OCI-M2 (cell line): ENCODE measurements around the gene ACAP2.

Experiments
- DNase-seq: peaks from one replicate; lab custom pipeline; 2025; ENCODE audit not compliant: unreplicated experiment; lab: John Stamatoyannopoulos, UW

Gene ACAP2

DNA sequence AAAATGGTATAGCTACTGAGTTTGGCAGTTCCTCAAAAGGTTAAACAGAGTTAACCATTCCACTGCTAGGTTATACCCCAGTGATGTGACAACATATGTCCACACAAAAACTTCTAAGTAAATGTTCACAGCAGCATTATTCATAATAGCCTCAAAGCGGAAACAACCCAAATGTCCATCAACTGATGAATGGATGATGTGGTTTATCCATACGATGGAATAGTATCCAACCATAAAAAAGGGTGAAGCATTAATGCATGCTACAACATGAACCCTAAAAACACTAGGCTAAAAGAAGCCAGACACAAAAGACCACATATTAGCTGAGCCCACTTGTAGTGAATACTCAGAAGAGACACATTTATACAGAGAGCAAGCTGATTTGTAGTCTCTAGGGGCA, 180.9 kb downstream of the ACAP2 start:
- no peak for DNase-seq

DNA sequence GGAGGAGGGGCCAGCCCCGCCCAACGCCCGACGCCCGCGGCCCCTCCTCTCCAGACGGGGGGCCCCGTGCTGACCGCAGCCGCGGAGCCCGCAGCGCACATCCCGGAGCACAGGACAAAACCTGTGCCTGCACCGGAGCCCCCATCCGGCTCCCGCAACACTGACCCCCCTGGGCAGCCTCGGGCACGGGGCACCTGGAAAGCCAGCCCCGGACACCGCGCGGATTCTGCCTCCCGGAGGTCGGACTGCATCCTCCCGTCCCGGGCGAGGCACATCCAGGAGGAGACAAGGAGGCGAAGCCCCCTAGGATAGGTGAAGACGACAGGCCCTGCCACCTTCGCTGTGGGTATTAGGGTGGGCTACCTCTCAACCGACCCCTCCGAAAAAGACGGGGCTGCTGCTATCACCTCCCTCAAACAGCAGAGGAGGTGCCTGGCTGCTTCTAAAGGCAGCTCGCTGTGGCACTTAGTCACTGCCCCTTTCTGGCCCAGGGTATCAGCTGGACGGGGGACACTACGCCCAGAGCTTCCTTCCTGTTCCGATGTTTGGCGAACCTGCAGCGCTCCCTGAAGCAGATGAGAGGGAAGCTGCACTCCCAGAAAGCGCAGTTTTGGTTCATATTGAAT, 182.4 kb downstream of the ACAP2 start:
- peak; percentile 10 for DNase-seq

DNA sequence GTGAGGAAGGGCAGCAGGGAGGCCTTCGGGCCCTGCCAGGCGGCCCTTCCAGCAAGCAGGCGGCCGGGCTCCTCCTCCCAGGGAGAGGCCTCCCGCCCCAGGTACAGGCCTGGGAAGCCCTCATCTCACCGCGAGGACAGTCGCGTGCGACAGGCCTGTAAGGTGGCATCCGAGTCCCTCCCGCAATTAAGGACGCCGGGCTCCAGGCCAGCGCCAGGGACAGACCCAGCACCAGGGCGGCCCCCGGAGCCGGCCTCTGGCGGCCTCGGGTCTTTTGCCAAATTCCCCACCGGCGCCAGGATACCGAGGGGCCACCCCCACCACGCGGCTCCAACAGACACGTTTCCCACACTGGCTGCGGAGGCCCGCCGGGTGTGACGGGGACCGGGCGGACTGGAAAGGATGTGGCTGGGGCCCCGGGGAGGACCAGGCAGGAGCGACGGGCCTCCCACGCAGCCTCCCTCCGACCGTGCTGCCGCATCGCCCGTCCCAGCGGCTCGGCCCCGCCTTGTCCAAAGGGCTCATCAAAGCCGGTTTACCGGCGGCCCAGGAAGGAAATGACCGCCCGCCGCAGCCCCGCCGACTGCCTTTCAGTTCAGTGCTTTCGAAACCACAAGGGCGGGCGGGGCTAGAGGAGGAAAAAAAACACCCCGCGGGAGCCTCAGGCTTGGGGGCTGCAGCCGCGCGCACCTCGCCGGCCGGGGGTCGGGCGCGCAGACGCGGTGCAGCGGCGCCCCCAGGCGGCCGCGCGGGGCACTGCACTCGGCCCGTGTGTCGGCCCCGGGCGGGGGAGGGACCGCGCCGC, 183.1 kb downstream of the ACAP2 start:
- DNase-seq = peak; percentile 26

DNA sequence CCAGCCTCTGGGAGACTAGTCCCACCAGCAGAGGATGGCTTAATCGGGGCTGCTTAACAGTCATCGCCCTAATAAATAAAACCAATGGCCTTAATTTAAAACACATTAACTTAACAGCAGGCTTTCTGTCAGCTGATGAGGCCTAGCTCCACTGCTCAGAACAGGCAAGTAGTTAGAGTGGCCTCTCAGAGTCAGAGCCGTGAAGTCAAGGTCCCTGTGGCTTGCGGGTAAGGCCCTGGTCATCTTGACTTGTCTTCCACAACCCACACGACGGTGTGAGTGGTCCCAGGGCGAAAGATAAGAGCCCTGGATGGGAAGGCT, 183.7 kb downstream of the ACAP2 start:
- peak; percentile 10 for DNase-seq

DNA sequence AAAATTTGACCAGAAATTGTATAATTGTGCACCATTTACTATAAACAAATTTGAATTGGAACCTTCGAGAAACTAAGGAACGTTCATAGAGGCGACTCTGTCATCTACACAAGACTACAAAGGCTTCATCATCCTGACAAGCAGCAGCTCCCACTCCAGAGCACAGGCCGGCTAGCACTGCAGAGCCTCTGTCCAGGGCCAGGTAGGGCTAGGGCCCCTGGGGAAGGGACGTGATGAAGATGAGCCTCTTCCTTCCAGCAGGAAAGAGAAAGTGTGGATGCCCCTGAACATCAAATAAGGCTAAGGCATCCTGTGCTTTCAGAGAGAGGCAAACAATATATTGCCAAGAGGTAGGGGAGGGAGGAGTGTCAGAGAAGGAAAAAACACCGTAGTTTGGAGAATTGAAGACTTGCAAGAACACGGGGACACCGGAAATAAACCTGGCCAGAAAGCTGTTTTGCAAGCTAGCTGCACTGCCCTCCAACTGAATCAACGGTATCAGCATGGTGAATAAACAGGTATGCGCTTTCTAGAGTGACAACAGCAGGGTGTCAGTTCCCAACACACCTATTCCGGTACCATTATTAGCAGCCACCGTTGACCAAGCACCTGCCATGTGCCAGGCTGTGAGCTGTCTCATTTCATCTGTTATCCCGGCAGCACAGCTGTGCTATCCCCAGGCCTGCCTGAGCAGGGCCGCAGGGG, 184.2 kb downstream of the ACAP2 start:
- no peak for DNase-seq

DNA sequence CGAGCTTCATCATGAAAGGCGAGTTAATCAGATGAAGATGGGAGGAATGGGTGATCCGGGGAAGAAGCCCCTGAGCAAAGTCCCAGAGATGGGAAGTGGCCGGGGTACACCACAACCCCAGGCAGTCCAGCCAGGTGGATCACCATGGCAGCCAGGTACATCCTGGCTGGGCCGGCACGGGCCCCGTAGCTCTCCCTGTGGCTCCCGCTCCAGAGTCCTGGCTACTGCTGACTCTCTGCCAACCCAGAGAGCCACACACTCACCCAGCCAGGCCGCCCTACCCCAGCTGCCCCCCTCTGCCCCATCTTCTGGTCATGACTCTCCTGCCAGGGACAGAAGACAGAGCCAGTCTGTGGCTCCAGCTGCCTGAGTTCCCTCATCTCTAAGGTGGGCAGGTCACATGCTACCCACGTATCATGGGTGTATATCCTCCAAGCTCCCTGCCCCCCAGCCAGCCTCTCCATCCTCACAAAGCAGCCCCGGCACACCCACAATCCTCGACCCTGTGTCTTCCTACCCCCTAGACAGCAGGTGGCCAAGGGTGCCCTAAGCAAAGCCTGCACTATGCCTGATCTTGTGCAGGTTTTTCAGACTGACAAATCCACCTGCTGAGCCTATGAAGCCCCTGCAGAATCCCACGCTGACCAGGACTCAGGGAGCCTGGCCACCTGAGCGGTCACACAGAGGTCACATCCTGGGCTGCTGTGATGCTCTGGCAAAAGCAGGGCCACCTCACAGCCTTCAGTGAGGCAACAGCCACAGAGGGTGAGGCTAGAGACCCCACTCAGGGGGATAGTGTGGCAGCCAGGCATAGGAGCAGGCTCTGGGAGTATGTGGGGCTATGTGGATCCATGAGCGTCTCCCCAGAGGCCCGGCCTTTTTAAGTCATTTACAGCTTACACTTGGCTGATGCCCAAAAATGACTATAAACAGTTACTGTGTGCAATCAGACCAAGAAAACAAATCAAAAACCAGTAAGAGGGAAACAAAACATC, 185.1 kb downstream of the ACAP2 start:
- DNase-seq = no peak

DNA sequence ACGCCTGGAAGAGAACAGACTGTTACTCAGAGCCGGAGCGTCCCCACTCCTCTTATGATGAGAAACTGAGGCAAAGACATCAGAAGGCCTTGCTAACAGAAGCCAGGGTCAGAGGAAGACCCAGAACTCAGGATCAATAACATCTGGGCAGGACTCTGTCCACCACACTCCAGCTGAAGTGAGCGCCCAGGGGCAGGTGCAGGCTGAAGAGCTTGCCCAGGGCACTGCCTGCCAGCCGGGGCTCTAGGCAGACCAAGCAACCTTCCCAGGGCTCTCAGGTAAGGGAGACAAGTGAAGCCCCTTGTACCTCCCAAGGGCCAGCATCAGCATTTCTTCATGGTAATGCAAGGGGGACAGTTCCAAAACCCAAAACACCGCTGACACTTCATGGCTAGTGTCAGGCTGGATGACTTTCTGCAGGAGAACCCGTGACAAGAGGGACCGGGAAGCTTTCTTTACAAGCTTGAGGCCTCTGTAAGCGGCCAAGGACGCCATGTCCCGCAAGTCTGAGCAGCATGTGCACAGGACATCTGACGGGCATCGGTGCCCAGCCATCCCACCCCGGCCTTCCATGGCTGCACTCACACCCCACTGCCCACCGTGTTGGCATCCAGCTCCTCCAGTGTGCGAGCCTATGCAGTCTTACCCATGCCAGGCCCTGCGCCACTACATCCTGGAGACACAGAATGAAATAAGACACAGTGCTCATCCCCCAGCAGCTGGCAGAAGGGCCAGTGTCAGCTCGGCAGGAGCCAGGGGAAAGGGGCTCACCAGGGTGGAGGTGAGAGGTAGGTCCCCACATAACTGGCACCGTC, 186.0 kb downstream of the ACAP2 start:
- no peak for DNase-seq

DNA sequence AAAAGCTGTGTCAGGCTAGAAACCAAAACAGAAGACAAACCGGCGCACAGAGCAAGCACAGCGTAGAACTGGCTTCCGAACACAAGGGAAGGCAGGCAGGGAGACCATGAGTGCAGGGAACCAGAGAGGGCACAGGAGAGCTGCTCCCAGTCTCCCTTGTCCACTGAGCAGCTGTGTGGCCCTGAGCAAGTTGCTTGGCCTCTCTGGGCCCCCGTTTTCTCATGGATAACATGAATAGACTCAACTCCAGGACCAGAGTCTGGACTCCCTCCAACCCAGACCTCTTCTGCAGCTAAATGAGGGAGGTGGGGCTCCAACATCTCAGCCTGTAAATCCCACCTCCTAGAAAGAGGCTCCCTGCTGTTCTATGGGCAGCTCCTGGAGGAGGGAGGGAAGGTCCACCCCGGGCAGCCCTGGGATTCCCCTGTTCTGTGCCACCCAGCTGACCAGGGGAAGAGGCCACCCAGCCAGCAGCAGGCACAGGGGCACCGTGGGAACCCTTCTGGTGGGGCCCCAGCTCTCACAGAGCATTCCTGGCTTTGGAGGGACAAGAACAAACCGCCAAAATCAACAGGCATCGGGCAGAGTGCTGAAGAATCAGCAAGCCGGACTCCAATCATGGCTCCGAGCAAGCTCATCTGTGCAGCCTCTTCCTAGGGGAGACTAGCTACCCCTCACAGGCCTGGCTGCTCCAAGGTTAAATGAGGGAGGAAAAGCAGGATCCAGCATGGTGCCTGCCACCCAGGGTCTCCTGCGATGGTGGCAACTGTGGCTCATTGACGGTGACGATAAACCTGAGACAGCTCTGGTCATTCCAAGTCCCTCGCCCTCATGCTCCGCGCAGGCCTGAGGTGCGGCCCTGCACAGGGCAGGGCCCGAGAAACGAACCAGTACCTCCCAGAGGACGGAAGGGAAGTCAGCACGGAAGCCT, 187.0 kb downstream of the ACAP2 start:
- DNase-seq = no peak

DNA sequence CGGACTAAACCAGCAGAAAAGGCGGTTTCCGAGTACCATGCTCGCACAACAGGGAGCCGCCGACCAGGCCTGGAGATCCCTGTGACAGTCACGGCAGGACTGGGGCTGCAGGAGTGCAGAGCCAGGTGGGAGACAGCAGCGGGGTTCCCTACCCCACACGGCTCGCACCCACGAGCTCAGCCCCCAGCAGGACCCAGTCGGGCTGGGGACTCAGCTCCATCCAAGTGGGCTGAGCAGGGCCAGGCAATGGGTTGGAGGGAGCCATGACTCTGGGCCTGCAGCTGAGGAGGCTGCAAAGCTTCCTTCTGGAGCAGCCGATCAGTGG, 187.7 kb downstream of the ACAP2 start:
- DNase-seq = no peak

DNA sequence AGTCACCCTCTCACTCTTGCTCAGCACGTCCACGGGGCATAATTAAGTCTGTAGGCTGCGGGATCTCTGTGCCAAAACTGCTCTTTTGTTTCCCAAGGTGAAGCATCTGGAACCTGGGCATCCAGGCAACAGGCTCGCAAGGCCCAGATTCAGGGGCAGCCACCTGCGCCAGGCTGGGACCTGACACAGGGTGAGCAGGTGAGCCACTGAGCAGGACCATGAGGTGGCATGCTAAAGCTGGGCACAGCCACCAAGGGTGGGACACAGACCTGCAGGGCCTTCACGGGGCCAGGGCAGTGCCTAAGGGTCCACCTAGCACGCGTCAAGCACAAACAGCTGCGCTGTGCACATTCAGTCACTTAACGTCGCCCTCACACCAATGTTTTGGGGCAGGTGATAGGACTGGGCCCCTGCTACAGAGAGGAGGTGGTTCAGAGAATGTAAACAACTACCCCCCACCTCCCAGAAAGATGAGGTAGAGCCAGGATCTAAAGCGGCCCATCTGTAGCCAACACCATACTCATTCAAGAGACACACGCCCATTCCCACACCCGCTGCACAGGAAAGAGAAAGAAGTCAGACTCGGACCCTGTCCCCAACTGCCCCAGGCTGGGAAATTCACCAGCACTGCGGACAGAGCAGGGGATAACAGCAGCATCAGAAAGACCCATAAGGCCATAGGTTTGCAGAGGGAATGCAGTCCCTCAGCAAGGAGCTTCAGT, 188.2 kb downstream of the ACAP2 start:
- DNase-seq = no peak

DNA sequence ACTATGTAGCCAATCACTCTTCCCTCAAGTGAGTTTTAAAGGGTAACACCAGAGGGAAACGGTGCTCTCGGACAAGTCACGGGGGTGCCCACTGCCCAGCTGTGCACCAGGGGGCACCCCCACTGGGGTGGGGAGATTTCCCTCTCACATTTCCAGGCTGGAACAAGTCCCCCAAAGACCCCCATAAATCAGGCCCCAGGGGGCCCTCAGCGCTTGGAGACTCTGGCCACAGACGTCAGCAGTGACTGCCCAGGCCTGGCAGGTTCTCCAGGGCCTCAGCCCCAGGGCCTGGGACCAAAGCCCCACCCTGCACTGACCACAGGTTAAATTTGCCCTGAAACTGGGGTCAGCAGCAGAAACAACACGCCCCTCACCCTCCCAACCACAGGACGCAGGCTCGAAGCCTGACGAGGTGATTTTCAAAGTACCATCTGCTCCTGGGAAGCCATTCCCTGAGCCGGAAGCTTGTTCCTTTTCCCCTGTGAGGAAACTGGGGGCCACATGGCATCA, 188.8 kb downstream of the ACAP2 start:
- DNase-seq = no peak

DNA sequence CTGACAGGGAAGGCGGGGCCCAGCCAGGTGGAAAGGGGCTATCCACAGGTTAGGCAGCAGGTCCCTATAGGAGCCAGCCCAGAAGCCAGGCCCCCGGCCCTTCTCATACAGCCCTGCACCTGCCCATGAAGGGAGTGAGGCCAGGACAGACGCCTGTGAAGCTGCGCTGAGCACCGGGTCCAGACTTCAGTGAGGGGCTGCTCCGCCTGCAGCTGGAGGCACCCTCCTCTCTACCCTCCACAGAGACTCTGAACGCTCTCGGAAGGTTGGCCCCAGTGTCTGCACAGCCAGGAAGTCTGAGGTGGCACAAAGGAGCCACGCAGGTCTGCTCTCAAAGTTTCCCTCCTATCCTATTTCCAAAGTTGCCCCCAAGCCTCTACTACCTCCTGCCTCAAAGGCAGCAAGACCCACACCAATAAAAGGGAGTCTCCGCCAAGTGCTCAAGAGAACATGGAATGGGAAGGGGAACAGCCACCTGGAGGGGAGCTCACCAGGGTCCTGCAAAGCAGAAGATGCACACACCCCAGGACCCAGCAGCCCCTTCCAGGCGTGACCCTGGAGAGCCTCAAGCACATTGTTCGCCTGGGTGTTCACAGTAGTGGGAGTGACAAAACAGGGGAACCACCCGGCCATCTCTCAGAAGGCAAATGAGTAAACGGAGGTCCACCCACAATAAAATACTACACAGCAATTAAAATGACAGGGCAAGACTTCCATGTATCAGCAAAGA, 191.3 kb downstream of the ACAP2 start:
- DNase-seq = no peak

DNA sequence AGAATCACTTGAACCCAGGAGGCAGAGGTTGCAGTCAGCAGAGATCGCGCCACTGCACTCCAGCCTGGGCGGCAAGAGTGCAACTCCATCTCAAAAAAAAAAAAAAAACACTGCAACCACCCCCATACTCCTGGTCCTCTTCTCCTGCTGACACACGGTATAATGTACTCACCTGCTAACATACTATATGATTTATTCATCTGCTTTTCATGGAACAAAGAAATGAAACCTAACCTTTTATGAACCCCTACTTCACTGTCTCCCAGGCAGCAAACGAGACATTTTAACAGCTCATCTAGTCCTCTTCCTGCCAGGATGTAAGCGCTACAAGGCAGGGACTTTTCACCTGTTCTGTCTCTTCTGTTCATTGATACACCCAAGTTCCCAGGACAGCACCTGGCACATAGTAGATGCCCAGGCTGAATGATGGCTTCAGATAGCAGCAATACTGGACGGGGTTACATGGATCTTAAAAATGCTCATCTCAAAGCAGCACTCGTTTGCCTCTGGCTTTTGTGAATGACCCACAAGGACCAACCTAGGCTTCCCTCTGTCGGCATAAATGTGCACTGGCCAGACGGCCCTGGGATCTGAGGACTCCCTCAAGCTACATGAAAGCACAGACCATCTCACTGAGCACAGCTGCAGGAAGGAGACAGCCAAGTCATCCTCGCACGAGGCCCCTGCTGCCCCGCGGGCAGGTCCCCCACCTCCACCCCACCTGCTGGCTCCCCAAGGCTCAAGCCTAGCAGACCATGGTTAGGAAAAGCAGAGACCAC, 192.2 kb downstream of the ACAP2 start:
- DNase-seq = no peak

DNA sequence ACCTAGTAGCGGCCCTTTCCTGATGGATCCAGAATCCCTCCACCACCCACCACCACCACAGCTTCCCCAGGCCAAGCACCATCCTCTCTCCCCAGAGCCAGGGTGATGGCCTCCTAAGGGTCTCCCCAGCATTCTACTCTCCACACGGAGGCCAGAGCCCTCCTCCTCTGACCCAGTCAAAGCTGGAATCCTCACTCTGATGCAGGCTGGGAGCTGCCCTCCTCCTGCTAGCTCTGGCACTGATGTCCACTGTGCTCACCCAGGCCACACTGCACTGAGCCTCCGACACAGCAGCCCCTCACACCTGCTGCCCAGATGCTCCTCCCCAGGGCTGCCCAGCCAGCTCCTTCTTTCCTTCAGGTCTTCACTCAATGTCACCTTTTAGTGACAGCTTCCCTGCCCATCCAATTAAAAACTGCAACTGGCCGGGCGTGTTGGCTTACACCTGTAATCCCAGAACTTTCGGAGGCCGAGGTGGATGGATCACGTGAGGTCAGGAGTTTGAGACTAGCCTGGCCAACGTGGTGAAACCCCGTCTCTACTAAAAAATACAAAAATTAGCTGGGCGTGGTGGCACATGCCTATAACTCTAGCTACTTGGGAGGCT, 192.9 kb downstream of the ACAP2 start:
- no peak for DNase-seq

DNA sequence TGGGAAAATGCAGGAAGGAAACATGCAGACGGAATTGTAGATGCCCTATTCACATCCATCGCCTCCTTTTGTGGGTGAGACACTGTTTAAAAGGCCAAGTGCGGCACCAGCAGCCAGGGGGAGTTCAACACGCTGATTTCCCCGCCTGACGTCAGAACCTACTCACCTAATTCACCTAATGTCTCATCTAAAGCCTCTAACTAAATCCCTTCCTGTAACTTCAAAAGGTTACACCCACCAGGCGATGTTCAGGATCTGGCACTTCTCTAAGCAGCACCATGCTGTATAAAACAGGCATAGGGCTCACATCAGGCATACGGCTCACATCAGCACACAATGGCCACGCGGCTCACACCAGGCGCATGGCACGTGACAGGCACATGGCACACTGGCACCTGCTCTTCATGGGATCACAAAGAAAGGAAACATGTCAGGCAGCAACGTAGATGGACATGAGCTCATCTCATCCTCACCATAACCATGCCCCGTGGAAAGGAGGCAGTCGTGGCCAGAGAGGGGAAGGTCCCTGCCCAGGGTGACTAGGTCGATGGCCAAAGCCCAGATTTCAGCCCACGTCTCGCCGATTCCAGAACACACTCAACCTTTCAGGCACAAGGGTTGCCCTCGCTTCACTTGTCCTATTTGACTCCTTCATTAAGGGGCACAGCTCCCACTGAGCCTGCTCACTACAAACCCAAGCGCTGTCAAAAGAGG, 193.6 kb downstream of the ACAP2 start:
- no peak for DNase-seq

DNA sequence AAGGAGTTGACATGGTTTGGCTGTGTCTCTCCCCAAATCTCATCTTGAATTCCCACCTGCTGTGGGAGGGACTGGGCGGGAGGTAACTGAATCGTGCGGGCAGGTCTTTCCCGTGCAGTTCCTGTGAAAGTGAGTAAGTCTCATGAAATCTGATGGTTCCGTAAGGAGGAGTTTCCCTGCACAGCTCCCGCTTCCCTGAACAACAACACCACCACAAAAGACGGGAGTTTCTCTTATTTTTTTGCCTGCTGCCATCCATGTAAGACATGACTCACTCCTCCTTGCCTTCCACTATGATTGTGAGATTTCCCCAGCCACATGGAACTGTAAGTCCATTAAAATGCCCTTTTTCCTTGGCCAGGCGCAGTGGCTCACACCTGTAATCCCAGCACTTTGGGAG, 194.5 kb downstream of the ACAP2 start:
- no peak for DNase-seq
